H1 (cell line): Measurements from ENCODE around the gene ZC3HAV1. TPM values are rescaled to one million over a fixed set of nuclear protein-coding genes. Genes with fewer than 3 reads are reported as not detected.

ENCODE experiments used
- CTCF ChIA-PET: fragments of 300-600 bp; sonication (Branson Sonifier 250); formaldehyde crosslinking; loops from one replicate; lab custom pipeline; 2021; ENCODE audit not compliant: partially characterized antibody; lab: Charles Lee
- POLR2A ChIA-PET: fragments of 300-600 bp; sonication (Branson Sonifier 250); formaldehyde crosslinking; loops from one replicate; lab custom pipeline; 2021; ENCODE audit warnings: inconsistent platforms; ENCODE audit not compliant: partially characterized antibody; lab: Charles Lee
- DNase-seq, 2 experiments: peaks; one replicate each; pipeline versions ENCODE4 v3.0.0 to v3.0.0-alpha.2; 2010 to 2022; ENCODE audit warnings: low spot score in 2 of 2, low read depth in 1 of 2, mixed read lengths in 1 of 2
- FAIRE-seq: peaks from 2 replicates; lab custom pipeline; 2011; peaks lifted over from hg19 to GRCh38; lab: Jason Lieb, UNC
- H2AFZ ChIP-seq: 2 replicates; pipeline ENCODE4 v1.8.1; 2012; ENCODE audit warnings: low read length, inconsistent platforms
- H2AK5ac ChIP-seq: 2 replicates; pipeline ENCODE4 v1.6.1; 2013; ENCODE audit warnings: low read depth, low read length
- H2BK120ac ChIP-seq: replicated peaks from 2 replicates; pipeline ENCODE3; 2013; ENCODE audit warnings: low read depth, low read length, inconsistent platforms
- H2BK12ac ChIP-seq: 2 replicates; pipeline ENCODE4 v1.6.1; 2013; ENCODE audit warnings: low read depth, low read length
- H2BK15ac ChIP-seq: 2 replicates; pipeline ENCODE4 v1.6.1; 2013; ENCODE audit warnings: low read length
- H2BK20ac ChIP-seq: 2 replicates; pipeline ENCODE4 v1.6.1; 2013; ENCODE audit warnings: low read length
- H2BK5ac ChIP-seq: 2 replicates; pipeline ENCODE4 v1.6.1; 2013; ENCODE audit warnings: low read depth, low read length
- H3K14ac ChIP-seq: 2 replicates; pipeline ENCODE4 v1.6.1; 2013; ENCODE audit warnings: inconsistent platforms; ENCODE audit not compliant: insufficient read length
- H3K18ac ChIP-seq: 2 replicates; pipeline ENCODE4 v1.6.1; 2013; ENCODE audit warnings: low read length; ENCODE audit errors: extremely low read depth
- H3K23ac ChIP-seq: 2 replicates; pipeline ENCODE4 v1.6.1; 2013; ENCODE audit warnings: inconsistent platforms; ENCODE audit not compliant: insufficient read length
- H3K23me2 ChIP-seq: 2 replicates; pipeline ENCODE4 v1.6.1; 2013; ENCODE audit warnings: low read depth, low read length
- H3K27ac ChIP-seq: 2 replicates; pipeline ENCODE4 v1.6.1; 2011; ENCODE audit warnings: low read depth, low read length, inconsistent platforms
- H3K27me3 ChIP-seq, 4 experiments: replicated peaks in 1 of 4; 1 replicate in 1 of 4; 2 replicates in 3 of 4; pipeline versions ENCODE4 v1.6.1 to v1.8.1; 2011 to 2013; ENCODE audit warnings: low read length in 3 of 4, mild to moderate bottlenecking in 3 of 4, inconsistent platforms in 2 of 4, mixed read lengths in 2 of 4, moderate library complexity in 1 of 4; ENCODE audit not compliant: control insufficient read depth in 3 of 4, insufficient read depth in 3 of 4; ENCODE audit errors: extremely low read depth in 1 of 4
- H3K36me3 ChIP-seq, 4 experiments: 2 replicates each; pipeline versions ENCODE4 v1.6.1 to v1.8.1; 2011 to 2013; ENCODE audit warnings: mild to moderate bottlenecking in 4 of 4, low read length in 3 of 4, moderate library complexity in 2 of 4, control low read depth in 1 of 4, inconsistent platforms in 1 of 4; ENCODE audit not compliant: insufficient read depth in 4 of 4, control insufficient read depth in 2 of 4
- H3K4ac ChIP-seq: replicated peaks from 2 replicates; pipeline ENCODE3; 2013; ENCODE audit warnings: low read length, low read depth, mixed read lengths, inconsistent platforms; ENCODE audit not compliant: insufficient read length
- H3K4me1 ChIP-seq, 4 experiments: replicated peaks in 1 of 4; 1 replicate in 1 of 4; 2 replicates in 3 of 4; pipeline versions ENCODE4 v1.6.1 to v1.8.1; 2011 to 2013; ENCODE audit warnings: low read length in 3 of 4, inconsistent platforms in 2 of 4, mixed read lengths in 1 of 4; ENCODE audit not compliant: insufficient read depth in 4 of 4, control insufficient read depth in 3 of 4
- H3K4me2 ChIP-seq, 2 experiments: 2 replicates each; pipeline versions ENCODE4 v1.6.1 to v1.8.1; 2011 to 2013; ENCODE audit warnings: low read depth in 2 of 2, low read length in 2 of 2, control low read depth in 1 of 2, inconsistent platforms in 1 of 2, mild to moderate bottlenecking in 1 of 2; ENCODE audit not compliant: insufficient read depth in 1 of 2
- H3K4me3 ChIP-seq, 4 experiments: fragments of 200-600, 300-600 bp in 1 of 4; sonication (generic), shearing (Covaris generic), sonication (Bioruptor Twin) in 1 of 4; 2 replicates each; pipeline versions ENCODE4 v1.5.1 to v1.8.1; 2011 to 2016; ENCODE audit warnings: low read length in 4 of 4, low read depth in 3 of 4, control low read depth in 2 of 4, inconsistent platforms in 2 of 4, mild to moderate bottlenecking in 2 of 4, mixed read lengths in 1 of 4, moderate library complexity in 1 of 4; ENCODE audit not compliant: insufficient read depth in 2 of 4; ENCODE audit errors: extremely low read depth in 1 of 4
- H3K56ac ChIP-seq: replicated peaks from 2 replicates; pipeline ENCODE3; 2013; ENCODE audit warnings: low read depth, mild to moderate bottlenecking, mixed read lengths, low read length, inconsistent platforms; ENCODE audit not compliant: insufficient read length
- H3K79me1 ChIP-seq: 2 replicates; pipeline ENCODE4 v1.6.1; 2013; ENCODE audit warnings: low read depth, low read length, control low read depth
- H3K79me2 ChIP-seq, 2 experiments: 2 replicates each; pipeline versions ENCODE4 v1.6.1 to v1.8.1; 2012 to 2013; ENCODE audit warnings: low read length in 2 of 2, mild to moderate bottlenecking in 2 of 2, inconsistent platforms in 1 of 2; ENCODE audit not compliant: insufficient read depth in 2 of 2, control insufficient read depth in 1 of 2
- H3K9ac ChIP-seq, 4 experiments: replicated peaks in 1 of 4; 1 replicate in 1 of 4; 2 replicates in 3 of 4; pipeline versions ENCODE4 v1.6.1 to v1.8.1; 2011 to 2013; ENCODE audit warnings: low read depth in 3 of 4, low read length in 3 of 4, control low read depth in 2 of 4, mild to moderate bottlenecking in 2 of 4, moderate library complexity in 2 of 4, inconsistent platforms in 1 of 4; ENCODE audit errors: extremely low read depth in 1 of 4
- H3K9me3 ChIP-seq, 2 experiments: 2 replicates each; pipeline versions ENCODE4 v1.6.1 to v1.8.1; 2012 to 2013; ENCODE audit warnings: mild to moderate bottlenecking in 2 of 2, moderate library complexity in 2 of 2, control low read depth in 1 of 2, inconsistent platforms in 1 of 2, low read depth in 1 of 2, low read length in 1 of 2, mixed read lengths in 1 of 2; ENCODE audit not compliant: insufficient read depth in 2 of 2
- H4K20me1 ChIP-seq, 2 experiments: replicated peaks in 1 of 2; 2 replicates each; pipeline versions ENCODE3 to v1.8.1; 2011 to 2013; ENCODE audit warnings: inconsistent platforms in 2 of 2, low read length in 2 of 2, mild to moderate bottlenecking in 1 of 2; ENCODE audit not compliant: insufficient read depth in 2 of 2, control insufficient read depth in 1 of 2
- H4K5ac ChIP-seq: 2 replicates; pipeline ENCODE4 v1.6.1; 2013; ENCODE audit warnings: low read length, low read depth, mixed read lengths, inconsistent platforms; ENCODE audit not compliant: insufficient read length
- H4K8ac ChIP-seq: 2 replicates; pipeline ENCODE4 v1.8.0; 2013; ENCODE audit warnings: mild to moderate bottlenecking, moderate library complexity, low read length, inconsistent platforms; ENCODE audit not compliant: insufficient read depth; ENCODE audit errors: extremely low read depth
- H4K91ac ChIP-seq: replicated peaks from 2 replicates; pipeline ENCODE3; 2013; ENCODE audit warnings: low read length, mixed read lengths, inconsistent platforms; ENCODE audit not compliant: insufficient read length
- BCL11A ChIP-seq, 2 experiments: IDR thresholded peaks; one replicate each; pipeline ENCODE4 v1.6.1; 2011; ENCODE audit warnings: low read depth in 2 of 2, low read length in 2 of 2, mild to moderate bottlenecking in 2 of 2
- KDM1A ChIP-seq: fragments of 200-600, 300-600 bp; sonication (generic); IDR thresholded peaks from 2 replicates; pipeline ENCODE4 v1.7.1; 2016; ENCODE audit warnings: mild to moderate bottlenecking, low read length, borderline replicate concordance
- TCF12 ChIP-seq: IDR thresholded peaks from 2 replicates; pipeline ENCODE4 v1.6.1; 2011; ENCODE audit warnings: low read depth, mild to moderate bottlenecking, low read length
- WGBS, 2 experiments: shearing (Covaris generic) in 1 of 2; methylation state at CpG; one replicate each; pipeline versions ENCODE4 v1.1.6 to v1.1.7; 2013 to 2015; ENCODE audit warnings: low lambda C conversion rate in 2 of 2, mixed read lengths in 2 of 2, inconsistent platforms in 1 of 2, low coverage in 1 of 2, missing lambda C conversion rate in 1 of 2; ENCODE audit not compliant: insufficient replicate concordance in 2 of 2, insufficient coverage in 1 of 2, insufficient read length in 1 of 2; ENCODE audit errors: extremely low coverage in 1 of 2, missing lambda C conversion rate in 1 of 2; 5-methylcytosine and 5-hydroxymethylcytosine counted together
- polyA plus RNA-seq, 7 experiments: library from polyadenylated mRNA; depleted of rRNA in 3 of 7; stranded (reverse) in 5 of 7; unstranded in 2 of 7; fragments of >200 nt in 5 of 7; fragments of 200-250 nt in 2 of 7; gene quantifications; 1 replicate in 5 of 7; 2 replicates in 1 of 7; 4 replicates in 1 of 7; pipeline versions ENCODE4 v1.2.1 to v1.2.3, GENCODE V29; 2011 to 2013; ENCODE audit warnings: missing spikeins in 2 of 7, mixed read lengths in 2 of 7
- total RNA-seq: library from RNA; stranded (reverse); fragmentation: NEBNext Ultra II Directional; extraction: Animal tissue kit (Norgen Biotek cat#: 25700); gene quantifications from 2 replicates; pipeline ENCODE4 v1.2.1, GENCODE V29; 2021
- TF ChIP-seq, protein P1 (sequence below): IDR thresholded peaks from 2 replicates; pipeline ENCODE4 v1.6.1; 2012; ENCODE audit warnings: low read length, inconsistent platforms
- TF ChIP-seq, protein P2 (sequence below): IDR thresholded peaks from 2 replicates; pipeline ENCODE4 v1.6.1; 2011; ENCODE audit warnings: low read length, improper control_type of control experiment
- TF ChIP-seq, protein P3 (sequence below), 3 experiments: IDR thresholded peaks; 1 replicate in 2 of 3; 2 replicates in 1 of 3; pipeline versions ENCODE4 v1.5.1 to v1.6.1; 2011; ENCODE audit warnings: low read length in 3 of 3, mild to moderate bottlenecking in 3 of 3, inconsistent platforms in 2 of 3, low read depth in 1 of 3, moderate library complexity in 1 of 3; ENCODE audit not compliant: insufficient read depth in 1 of 3; ENCODE audit errors: control extremely low read depth in 1 of 3

The ZC3HAV1 gene
- total and polyA plus RNA-seq, 2 of the 8 experiments (the other 6 are each of a cell fraction or from before 2014, with no cell fraction given): 22.5 to 43.4 TPM

DNA sequence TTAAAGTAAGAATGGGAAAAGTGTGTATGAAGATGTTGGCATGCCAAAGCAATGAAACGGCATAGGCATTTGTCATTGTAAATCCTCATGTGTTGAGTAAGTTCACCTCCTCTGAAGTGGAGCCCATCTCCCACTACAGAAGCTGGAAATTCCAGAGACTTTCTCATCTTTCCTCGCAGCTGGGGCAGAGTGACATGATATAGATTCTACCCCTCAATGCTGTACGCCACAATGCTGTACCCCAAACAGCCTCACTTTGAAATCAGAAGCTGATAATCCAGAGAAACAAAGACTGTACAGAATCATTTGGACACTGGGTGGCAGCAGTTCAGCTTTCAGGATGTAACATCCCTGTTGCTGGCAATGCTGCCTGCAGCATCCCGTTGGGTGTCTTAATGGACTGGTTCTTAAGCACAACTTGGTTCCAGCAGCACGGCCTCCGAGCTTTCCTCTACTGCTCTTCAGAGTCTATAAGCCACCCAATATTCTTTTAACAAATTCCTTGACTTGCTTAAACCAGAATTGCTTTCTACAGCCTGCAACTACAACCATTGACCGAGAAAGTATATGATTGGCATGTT is 92.5 kb downstream of the ZC3HAV1 start:
- Histone ChIP-seq H2BK5ac (no peak overlapping the region), H3K27me3 (no peaks in the 10 kb centered on the region), H3K4me3 (no peak overlapping the region), H3K79me2 (no peaks in the 10 kb centered on the region), H2BK15ac (no peak overlapping the region), H3K23ac (no peak overlapping the region), H3K56ac (no peak overlapping the region), H3K27ac (no peak overlapping the region), H3K23me2 (no peaks in the 10 kb centered on the region), H3K18ac (no peak overlapping the region), H3K9ac (no peak overlapping the region), H3K4me2 (no peak overlapping the region), H2AK5ac (no peak overlapping the region), H2BK20ac (no peak overlapping the region), H4K20me1 (no peaks in the 10 kb centered on the region), H4K91ac (no peak overlapping the region), H3K79me1 (no peaks in the 10 kb centered on the region), H2BK12ac (no peak overlapping the region), H3K4me1 (0 out of 7 replicates have a peak, but pooled peaks cover 0 to 5% (median 0%) of the 10 kb centered on the region in 4 experiments), H3K14ac (no peak overlapping the region), H3K36me3 (no peaks in the 10 kb centered on the region), H4K8ac (no peak overlapping the region), H3K9me3 (no peaks in the 10 kb centered on the region), H2BK120ac (no peak overlapping the region), H2AFZ (no peak overlapping the region), H4K5ac (no peak overlapping the region), H3K4ac (no peak overlapping the region)
- ChIA-PET CTCF (interaction anchor here (0.5 to 4.0 kb wide), 20 partner anchors 9 to 361 kb away, joined by 3 to 29 read pairs (median 4); partner anchors contain the start of gene ZC3HAV1L), POLR2A (interaction anchor here (0.6 to 1.8 kb wide), 3 partner anchors 9 to 825 kb away, joined by 3 read pairs; partner anchors contain the start of gene ZC3HAV1L)
- peak in 1 of 2 experiments; percentile 67 for DNase-seq
- FAIRE-seq: peak; percentile 86
- WGBS, 2 experiments: 87% methylated on average over 7 of the region's 7 CpGs; no CpG with 5 or more reads in 1 of the 2 experiments
- TF ChIP-seq, protein P1, sequence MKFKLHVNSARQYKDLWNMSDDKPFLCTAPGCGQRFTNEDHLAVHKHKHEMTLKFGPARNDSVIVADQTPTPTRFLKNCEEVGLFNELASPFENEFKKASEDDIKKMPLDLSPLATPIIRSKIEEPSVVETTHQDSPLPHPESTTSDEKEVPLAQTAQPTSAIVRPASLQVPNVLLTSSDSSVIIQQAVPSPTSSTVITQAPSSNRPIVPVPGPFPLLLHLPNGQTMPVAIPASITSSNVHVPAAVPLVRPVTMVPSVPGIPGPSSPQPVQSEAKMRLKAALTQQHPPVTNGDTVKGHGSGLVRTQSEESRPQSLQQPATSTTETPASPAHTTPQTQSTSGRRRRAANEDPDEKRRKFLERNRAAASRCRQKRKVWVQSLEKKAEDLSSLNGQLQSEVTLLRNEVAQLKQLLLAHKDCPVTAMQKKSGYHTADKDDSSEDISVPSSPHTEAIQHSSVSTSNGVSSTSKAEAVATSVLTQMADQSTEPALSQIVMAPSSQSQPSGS: no peak
- no peak for TF ChIP-seq TCF12
- TF ChIP-seq, protein P2, sequence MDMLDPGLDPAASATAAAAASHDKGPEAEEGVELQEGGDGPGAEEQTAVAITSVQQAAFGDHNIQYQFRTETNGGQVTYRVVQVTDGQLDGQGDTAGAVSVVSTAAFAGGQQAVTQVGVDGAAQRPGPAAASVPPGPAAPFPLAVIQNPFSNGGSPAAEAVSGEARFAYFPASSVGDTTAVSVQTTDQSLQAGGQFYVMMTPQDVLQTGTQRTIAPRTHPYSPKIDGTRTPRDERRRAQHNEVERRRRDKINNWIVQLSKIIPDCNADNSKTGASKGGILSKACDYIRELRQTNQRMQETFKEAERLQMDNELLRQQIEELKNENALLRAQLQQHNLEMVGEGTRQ: no peak
- no peak for TF ChIP-seq KDM1A
- TF ChIP-seq, protein P3, sequence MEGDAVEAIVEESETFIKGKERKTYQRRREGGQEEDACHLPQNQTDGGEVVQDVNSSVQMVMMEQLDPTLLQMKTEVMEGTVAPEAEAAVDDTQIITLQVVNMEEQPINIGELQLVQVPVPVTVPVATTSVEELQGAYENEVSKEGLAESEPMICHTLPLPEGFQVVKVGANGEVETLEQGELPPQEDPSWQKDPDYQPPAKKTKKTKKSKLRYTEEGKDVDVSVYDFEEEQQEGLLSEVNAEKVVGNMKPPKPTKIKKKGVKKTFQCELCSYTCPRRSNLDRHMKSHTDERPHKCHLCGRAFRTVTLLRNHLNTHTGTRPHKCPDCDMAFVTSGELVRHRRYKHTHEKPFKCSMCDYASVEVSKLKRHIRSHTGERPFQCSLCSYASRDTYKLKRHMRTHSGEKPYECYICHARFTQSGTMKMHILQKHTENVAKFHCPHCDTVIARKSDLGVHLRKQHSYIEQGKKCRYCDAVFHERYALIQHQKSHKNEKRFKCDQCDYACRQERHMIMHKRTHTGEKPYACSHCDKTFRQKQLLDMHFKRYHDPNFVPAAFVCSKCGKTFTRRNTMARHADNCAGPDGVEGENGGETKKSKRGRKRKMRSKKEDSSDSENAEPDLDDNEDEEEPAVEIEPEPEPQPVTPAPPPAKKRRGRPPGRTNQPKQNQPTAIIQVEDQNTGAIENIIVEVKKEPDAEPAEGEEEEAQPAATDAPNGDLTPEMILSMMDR (IDR thresholded peaks at IDR 0.05; ENCODE audit: control extremely low read depth in 1 of 3, insufficient read depth in 1 of 3, low read depth in 1 of 3, low read length in 3 of 3): peak; percentile 35 to 75 (median 70)
- TF ChIP-seq BCL11A (IDR thresholded peaks at IDR 0.05; ENCODE audit: low read depth in 2 of 2, low read length in 2 of 2): no peak
